Fibroblast of pulmonary artery (primary cell): ENCODE measurements around the gene HOXA13.

Source experiments
- DNase-seq: peaks from one replicate; pipeline ENCODE4 v3.0.0-alpha.2; 2010; ENCODE audit warnings: low read depth
- H3K4me3 ChIP-seq: replicated peaks from 2 replicates; pipeline ENCODE4 v1.5.1; 2011; ENCODE audit warnings: low read depth, mild to moderate bottlenecking, control low read depth, low read length, moderate library complexity
- TF ChIP-seq, protein P1 (sequence below): IDR thresholded peaks from 2 replicates; pipeline ENCODE4 v1.5.1; 2011; ENCODE audit warnings: mild to moderate bottlenecking, control low read depth, low read length, inconsistent platforms; ENCODE audit errors: missing control alignments

HOXA13 gene

DNA sequence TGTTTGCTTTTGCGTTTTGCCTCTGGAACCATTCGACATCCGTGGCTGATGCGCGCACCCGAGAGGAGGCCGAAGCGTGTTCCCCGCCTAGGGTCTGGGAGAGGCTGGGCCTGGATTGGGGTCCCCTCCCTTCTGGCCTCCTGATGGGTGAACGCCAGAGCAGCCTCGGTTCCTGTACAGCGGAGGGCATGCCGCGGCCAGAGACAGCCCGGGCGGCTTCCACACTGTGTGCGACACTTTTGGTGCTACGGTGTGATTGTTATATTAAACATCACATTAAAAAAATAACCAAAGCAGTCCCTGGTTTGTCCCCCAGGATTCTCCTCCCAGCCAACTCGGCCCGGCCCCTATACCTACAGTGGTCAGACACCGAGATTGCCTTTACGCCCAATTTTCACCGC, 39.7 kb downstream of the HOXA13 start:
- no peak overlapping the region for H3K4me3 ChIP-seq
- no peak for DNase-seq
- TF ChIP-seq, protein P1, sequence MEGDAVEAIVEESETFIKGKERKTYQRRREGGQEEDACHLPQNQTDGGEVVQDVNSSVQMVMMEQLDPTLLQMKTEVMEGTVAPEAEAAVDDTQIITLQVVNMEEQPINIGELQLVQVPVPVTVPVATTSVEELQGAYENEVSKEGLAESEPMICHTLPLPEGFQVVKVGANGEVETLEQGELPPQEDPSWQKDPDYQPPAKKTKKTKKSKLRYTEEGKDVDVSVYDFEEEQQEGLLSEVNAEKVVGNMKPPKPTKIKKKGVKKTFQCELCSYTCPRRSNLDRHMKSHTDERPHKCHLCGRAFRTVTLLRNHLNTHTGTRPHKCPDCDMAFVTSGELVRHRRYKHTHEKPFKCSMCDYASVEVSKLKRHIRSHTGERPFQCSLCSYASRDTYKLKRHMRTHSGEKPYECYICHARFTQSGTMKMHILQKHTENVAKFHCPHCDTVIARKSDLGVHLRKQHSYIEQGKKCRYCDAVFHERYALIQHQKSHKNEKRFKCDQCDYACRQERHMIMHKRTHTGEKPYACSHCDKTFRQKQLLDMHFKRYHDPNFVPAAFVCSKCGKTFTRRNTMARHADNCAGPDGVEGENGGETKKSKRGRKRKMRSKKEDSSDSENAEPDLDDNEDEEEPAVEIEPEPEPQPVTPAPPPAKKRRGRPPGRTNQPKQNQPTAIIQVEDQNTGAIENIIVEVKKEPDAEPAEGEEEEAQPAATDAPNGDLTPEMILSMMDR: no peak

GRCh38 chr7:27159266-27160144, 40.4 kb downstream of the HOXA13 start:
- no peak for DNase-seq
- H3K4me3 ChIP-seq: no peak overlapping the region
- TF ChIP-seq, protein P1: no peak

DNA sequence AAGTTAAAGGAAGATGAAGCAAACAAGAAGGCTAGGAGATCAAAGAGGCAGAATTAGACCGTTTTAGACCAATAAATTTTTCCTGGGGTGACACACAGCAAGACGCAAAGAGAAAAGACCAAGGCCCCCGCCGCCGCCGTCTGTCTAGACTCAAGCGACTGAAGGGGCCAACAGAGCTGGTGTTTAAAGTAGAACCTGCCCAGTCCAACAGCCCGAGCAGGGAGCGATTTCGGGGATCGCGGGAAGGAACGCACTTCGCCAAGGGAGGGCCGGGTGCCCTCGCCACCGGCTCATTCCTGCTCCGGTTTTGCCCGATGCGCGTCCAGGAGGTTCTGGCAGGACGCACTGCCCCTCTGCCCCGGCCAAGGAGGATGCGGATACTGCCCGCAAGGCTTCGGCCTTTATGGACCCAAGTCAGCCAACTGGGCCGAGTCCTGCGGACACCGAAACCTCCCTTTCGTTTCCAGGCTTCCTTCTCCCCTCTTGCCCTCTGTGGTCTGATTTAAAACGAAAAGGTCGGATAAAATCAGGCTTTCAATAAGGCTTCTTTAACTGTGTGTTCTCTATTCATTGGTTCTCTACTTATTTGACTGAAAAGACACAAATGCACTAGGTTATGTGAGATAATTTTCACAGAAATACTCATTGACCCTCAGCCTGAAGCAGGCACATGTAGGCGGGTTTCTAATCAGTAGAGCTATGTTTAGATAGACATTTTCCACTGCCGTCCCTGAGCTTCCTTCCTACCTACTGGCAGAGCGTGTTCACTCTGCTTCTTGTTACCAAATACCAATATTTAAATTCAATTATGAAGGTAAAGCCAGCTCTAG, 41.2 kb downstream of the HOXA13 start:
- no peak for DNase-seq
- TF ChIP-seq, protein P1: no peak
- no peak overlapping the region for H3K4me3 ChIP-seq

DNA sequence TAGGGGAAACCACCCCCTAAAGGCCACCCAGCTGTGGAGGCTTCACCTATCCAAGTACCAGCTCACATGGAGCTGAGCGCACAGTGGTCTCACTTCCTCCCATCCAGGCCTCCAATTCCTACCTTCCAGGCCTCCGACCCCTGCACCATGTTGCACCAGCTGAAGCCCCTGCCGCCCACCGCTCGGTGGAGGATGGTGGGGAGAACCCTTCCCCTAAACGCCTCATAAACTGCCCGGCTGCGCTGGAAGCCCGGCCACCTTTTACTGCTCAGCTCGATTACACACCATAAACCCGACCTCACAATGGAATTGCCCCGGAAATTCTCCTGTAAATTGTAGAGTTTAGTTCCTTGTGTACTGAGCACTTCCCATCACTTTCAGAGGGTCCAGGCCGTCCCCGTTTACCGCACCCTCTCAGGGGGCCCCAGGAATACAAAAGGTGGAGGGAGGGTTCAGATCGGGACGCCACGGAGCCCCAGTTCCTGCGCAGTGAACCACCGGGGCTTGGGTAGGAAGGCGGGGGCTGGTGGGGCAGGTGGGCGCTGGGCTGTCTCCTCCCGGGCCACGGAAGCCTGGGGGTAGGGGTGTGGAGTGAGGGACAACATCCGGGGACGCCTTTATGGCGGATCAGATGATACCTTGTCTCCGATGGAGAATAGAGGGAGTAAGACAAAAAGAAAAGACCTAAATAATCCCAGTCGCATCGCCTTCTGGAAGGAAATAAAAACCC, 42.0 kb downstream of the HOXA13 start:
- DNase-seq: no peak
- TF ChIP-seq, protein P1: no peak
- no peak overlapping the region for H3K4me3 ChIP-seq

- DNase-seq: no peak
- H3K4me3 ChIP-seq: no peak overlapping the region
- TF ChIP-seq, protein P1: no peak
Observed at GRCh38 chr7:27156916-27157701, 42.8 kb downstream of the HOXA13 start.

- DNase-seq: no peak
- H3K4me3 ChIP-seq: no peak within 1 kb of the TSS
Observed at GRCh38 chr7:27156508-27156898, 43.4 kb downstream of the HOXA13 start, which contains the start of gene HOXA7. Gene HOXA7 (minus strand): TSS chr7:27156675. CDS start chr7:27156545, 130 bp downstream.

More at GRCh38 chr7:27156508-27156898, 43.4 kb downstream of the HOXA13 start, which contains the start of gene HOXA7:
- TF ChIP-seq, protein P1: no peak
